Type B pancreatic cell (in vitro differentiated cells): ENCODE measurements around the gene PIEZO2. TPM values are rescaled to one million over a fixed set of nuclear protein-coding genes. Genes with fewer than 3 reads are reported as not detected.
"Not testable (repeated sequence)": the region's sequence is repeated elsewhere in the genome, so short reads cannot be mapped to it uniquely, and the experiment has no call there.

Experiments
- DNase-seq: peaks from one replicate; pipeline ENCODE4 v3.0.0; 2021; ENCODE audit warnings: mixed read lengths; ENCODE audit not compliant: unreplicated experiment; ENCODE audit errors: extremely low spot score
- H3K27ac Mint-ChIP-seq: 2 replicates; pipeline ENCODE4 v1.8.0; 2021; ENCODE audit warnings: mild to moderate bottlenecking, mixed read lengths
- H3K27me3 Mint-ChIP-seq: 2 replicates; pipeline ENCODE4 v1.8.0; 2021; ENCODE audit warnings: mixed read lengths
- H3K36me3 Mint-ChIP-seq: 2 replicates; pipeline ENCODE4 v1.8.0; 2021; ENCODE audit warnings: mixed read lengths
- H3K4me1 Mint-ChIP-seq: one replicate; pipeline ENCODE4 v1.8.0; 2021; ENCODE audit warnings: mixed read lengths; ENCODE audit not compliant: unreplicated experiment
- H3K4me3 Mint-ChIP-seq: 2 replicates; pipeline ENCODE4 v1.8.0; 2021; ENCODE audit warnings: mild to moderate bottlenecking, mixed read lengths
- H3K9me3 Mint-ChIP-seq: 2 replicates; pipeline ENCODE4 v1.8.0; 2021; ENCODE audit warnings: mixed read lengths
- total RNA-seq: library from RNA; stranded (reverse); gene quantifications from 2 replicates; pipeline ENCODE4 v1.2.1, GENCODE V29; 2021; ENCODE audit warnings: low replicate concordance
- TF ChIP-seq, protein P1 (sequence below): fragments of 200-600 bp; sonication (generic); conservative IDR thresholded peaks from 2 replicates; pipeline ENCODE4 v1.5.0; 2021; ENCODE audit warnings: antibody characterized with exemption, mild to moderate bottlenecking

The PIEZO2 gene
- total RNA-seq, 1 donor from 2014 or later, result 38.8 TPM

DNA sequence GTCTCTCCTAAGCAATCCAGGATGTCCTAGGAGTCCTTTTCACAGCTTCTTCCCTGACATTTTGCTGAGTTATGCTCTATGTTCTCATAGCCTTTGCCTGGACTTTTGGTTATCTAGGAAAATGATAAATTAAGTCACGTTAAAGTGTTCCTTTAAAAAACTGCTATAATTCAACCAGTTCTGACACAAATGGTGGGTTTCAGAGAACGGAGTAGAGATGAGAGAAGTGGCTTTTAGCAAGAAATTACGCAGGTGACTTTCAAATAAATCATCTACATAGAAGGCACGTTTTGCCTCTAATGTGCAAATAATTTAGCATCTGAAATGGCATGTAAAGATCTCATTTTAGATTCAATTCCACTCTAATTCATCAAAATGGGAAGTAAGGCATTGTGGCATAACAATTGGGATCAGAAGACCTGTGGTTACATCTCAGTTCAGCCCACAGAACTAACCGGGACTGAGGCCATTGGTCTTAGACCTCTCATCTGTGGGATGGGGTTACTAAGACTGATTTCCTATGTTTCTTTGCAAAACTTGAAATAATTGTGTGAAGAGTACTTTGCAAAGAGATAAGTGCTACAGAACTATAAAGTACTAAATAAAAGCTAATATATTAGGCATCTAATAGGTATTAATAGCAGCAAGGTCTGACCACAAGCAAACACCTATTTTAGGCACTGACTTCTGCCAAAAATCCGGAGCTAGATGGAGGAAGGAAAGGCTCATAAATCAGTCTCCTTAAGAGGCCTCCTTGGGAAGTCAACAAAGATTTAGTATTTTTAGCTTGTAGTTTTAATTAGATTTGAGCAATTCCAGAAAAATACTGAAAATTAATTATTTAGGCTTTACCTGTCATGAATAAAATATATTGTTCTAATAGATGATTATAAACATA, 211.4 kb downstream of the PIEZO2 start:
- Mint-ChIP-seq H3K9me3 (peaks cover 11% of the 10 kb centered on the region), H3K27me3 (no peaks in the 10 kb centered on the region), H3K36me3 (peaks cover 10% of the 10 kb centered on the region), H3K4me3 (no peak overlapping the region), H3K4me1 (peaks cover 4% of the 10 kb centered on the region), H3K27ac (no peak overlapping the region)
- DNase-seq, result no peak
- TF ChIP-seq, protein P1, sequence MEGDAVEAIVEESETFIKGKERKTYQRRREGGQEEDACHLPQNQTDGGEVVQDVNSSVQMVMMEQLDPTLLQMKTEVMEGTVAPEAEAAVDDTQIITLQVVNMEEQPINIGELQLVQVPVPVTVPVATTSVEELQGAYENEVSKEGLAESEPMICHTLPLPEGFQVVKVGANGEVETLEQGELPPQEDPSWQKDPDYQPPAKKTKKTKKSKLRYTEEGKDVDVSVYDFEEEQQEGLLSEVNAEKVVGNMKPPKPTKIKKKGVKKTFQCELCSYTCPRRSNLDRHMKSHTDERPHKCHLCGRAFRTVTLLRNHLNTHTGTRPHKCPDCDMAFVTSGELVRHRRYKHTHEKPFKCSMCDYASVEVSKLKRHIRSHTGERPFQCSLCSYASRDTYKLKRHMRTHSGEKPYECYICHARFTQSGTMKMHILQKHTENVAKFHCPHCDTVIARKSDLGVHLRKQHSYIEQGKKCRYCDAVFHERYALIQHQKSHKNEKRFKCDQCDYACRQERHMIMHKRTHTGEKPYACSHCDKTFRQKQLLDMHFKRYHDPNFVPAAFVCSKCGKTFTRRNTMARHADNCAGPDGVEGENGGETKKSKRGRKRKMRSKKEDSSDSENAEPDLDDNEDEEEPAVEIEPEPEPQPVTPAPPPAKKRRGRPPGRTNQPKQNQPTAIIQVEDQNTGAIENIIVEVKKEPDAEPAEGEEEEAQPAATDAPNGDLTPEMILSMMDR, result no peak

DNA sequence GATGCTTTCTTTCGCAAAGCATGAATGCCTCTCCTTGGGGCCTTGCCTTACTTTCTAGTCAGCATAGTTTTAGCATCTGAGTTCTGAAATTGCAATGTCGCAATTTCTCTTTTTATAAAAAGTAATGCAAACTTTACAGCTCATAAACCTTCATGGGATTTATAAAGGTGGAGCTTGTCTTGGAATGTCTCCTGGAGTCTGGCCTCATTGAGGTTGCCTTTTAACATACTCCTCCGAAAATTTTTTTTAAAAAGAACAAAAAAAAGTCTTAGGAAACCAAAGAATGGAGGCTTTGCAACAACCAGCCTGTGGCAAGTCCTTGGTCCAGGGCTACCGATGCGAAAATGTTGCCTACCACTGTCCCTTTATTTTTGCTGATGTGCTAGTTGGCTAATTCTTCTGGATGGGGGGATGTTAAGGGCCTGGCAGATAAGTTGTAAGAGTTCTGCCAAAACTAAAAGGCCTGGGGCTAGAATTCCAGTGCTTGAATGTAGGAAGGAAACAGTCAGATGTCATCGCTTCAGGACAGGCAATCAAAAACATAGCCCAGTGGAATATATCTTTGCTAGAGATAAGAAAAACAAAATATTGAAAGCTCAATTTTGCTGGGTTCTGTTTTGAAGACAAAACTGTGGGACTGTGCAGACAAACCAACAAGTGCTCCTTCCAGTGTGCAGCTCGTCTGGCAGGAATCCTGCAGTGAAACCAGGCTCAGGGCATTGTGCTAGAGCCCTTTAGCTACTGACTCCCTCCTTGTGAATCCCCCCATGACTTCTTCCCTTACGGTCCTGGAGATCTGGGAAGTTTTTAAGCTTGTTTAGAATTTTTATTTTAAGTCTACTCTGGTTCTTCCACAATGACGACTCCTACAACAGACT, 213.0 kb downstream of the PIEZO2 start:
- no peaks in the 10 kb centered on the region for H3K27me3 Mint-ChIP-seq
- TF ChIP-seq, protein P1, result no peak
- H3K36me3 Mint-ChIP-seq, result peaks cover 3% of the 10 kb centered on the region
- H3K9me3 Mint-ChIP-seq, result peaks cover 4% of the 10 kb centered on the region
- no peak overlapping the region for H3K27ac Mint-ChIP-seq
- no peak for DNase-seq
- peaks cover 4% of the 10 kb centered on the region for H3K4me1 Mint-ChIP-seq
- H3K4me3 Mint-ChIP-seq, result no peak overlapping the region

DNA sequence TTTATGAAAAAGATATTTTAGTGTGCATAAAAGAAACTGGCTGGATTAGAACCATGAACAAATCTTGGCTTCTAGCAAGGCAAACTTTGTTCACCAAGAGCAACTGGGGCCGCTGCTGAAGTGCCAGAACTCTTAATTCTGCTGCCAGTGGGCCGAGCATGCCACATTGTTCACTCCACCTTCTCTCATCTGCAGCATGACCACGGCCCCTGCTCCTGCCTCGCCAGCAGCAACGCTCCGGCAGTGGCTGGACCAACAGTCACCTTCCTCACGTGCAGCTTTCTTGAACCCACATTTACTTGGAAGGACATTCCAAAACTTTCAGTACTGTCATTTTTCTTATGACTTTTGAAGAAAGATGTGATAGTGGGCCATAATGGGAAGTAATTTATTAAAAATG, 213.8 kb downstream of the PIEZO2 start:
- Mint-ChIP-seq H3K4me3 (no peak overlapping the region), H3K27ac (no peak overlapping the region), H3K4me1 (peaks cover 4% of the 10 kb centered on the region), H3K36me3 (peaks cover 3% of the 10 kb centered on the region), H3K27me3 (no peaks in the 10 kb centered on the region), H3K9me3 (peaks cover 4% of the 10 kb centered on the region)
- TF ChIP-seq, protein P1, result no peak
- no peak for DNase-seq

DNA sequence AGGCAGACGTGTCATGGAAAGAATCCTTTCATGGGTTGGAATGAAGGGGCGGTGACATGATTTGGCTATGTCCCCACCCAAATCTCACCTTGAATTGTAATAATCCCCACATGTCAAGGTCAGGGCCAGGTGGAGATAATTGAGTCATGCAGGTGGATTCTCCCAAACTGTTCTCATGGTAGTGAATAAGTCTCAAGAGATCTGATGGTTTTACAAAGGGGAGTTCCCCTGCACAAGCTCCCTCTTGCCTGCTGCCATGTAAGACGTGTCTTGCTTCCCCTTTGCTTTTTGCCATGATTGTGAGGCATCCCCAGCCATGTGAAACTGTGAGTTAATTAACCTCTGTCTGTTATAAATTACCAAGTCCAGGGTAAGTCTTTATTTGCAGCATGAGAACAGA, 215.7 kb downstream of the PIEZO2 start:
- not testable (repeated sequence) for DNase-seq, H3K36me3 Mint-ChIP-seq, H3K27ac Mint-ChIP-seq, H3K9me3 Mint-ChIP-seq, H3K27me3 Mint-ChIP-seq, H3K4me3 Mint-ChIP-seq
- peaks cover 16% of the 10 kb centered on the region for H3K4me1 Mint-ChIP-seq

DNA sequence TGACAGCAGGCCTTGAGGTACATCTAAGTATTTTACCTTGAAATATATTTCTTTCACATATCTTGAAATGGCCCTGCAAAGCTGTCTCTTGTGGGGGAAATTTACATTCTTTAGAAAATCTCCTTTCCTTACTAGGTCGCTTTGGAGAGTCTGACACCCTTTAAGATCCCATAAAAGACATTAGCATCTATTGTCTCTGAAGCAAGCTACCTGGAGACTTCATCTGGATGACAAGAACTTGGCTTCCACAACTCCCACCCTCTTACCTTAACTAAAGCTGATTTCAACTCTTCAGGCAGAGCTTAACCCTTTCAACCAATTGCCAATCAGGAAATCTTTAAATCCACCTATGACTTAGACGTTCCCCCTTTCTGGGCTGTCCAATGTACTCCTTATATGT, 219.3 kb downstream of the PIEZO2 start:
- Mint-ChIP-seq H3K4me3 (no peak overlapping the region), H3K4me1 (peaks cover 24% of the 10 kb centered on the region), H3K36me3 (no peaks in the 10 kb centered on the region), H3K9me3 (no peaks in the 10 kb centered on the region), H3K27me3 (no peaks in the 10 kb centered on the region), H3K27ac (no peak overlapping the region)
- no peak for DNase-seq
- TF ChIP-seq, protein P1, result no peak
